GM19099 (cell line): Measurements from ENCODE around the gene RBP2.

Source experiments
- POLR2A ChIP-seq: IDR thresholded peaks from 3 replicates; pipeline ENCODE4 v1.6.1; 2011; ENCODE audit warnings: low read depth; ENCODE audit not compliant: insufficient read length; ENCODE audit errors: extremely low read depth

Gene RBP2

DNA sequence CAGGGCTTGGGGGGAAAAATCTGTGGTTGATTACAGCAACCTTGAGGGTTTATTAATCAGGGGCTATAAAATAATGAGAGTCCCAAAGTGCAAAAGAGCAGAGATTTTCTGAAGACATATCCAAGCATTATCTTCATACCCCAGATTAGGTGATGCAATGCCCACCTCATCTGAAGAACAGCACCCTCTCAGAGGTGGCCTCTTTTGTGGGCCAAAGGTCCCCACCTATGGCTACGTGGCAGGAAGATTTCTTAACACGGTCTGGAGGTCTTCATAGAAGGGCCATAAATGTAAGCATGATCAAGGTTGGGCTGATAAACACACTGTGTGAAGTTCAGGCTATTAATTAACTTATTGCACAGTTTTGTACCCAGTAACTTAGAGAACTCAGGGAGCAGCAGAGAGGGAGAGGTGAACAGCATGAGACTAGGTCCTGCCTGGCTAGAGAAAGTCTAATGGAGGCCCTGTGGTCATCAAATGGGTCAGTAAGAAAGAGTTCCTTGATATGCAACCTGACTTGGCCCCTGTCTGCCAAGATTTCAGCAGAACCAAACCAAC is 29.6 kb upstream of the RBP2 start:
- TF ChIP-seq POLR2A: no peak

DNA sequence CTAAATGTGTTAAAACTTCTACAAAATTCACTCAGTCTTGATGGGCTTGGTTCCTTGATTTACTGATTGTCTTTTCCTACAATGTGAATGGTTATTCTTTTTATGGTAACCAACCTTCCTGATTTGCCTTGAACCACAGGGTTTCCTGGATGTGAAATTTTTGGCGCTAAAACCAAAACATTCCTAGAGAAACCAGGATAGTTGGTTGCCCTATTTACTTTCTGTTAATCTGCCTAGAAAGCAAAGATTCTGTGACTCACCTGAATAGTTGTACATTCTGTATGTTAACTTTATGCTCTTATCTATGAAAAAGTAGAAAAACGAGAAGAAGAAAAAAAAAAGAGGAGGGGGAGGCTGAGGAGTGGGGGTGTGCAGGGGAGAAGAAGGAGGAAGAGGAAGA is 23.2 kb upstream of the RBP2 start:
- TF ChIP-seq POLR2A: no peak

- no peak for TF ChIP-seq POLR2A
These were observed 17.6 kb upstream of the RBP2 start for GRCh38 chr3:139493826-139494385.

GRCh38 chr3:139491966-139492365 is 15.7 kb upstream of the RBP2 start:
- no peak for TF ChIP-seq POLR2A

DNA sequence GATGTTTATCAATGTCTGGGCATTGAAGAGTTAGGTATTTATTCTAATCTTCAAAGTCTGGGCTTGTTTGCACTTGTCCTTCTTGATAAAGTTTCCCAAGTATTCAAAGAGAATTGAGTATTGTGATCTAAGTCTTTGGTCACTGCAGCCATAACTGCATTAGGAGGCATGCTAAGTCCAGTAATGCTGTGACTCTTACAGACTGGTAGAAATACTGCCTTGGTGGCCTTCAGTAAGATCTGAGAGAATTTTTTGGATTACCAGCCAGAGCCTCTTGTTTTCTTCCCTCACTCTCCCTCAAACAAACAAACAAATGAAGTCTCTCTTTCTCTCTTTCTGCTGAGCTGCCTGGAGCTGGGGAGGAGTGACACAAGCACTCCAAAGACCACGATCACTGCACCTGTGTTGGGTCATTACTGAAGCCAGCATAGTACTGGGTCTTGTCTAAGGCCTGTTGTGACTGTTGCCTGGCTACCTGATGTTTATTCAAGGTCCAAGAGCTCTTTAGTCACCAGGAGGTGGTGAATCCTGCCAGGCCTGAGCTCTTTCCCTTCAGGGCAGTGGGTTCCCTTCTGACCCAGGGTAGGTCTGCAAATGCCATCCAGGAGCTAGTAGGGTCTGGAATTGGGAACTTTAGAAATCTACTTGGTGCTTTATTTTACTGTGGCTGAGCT is 14.8 kb upstream of the RBP2 start:
- TF ChIP-seq POLR2A: no peak

GRCh38 chr3:139482206-139482605 is 5.9 kb upstream of the RBP2 start:
- TF ChIP-seq POLR2A: no peak

GRCh38 chr3:139481116-139481515 is 4.8 kb upstream of the RBP2 start:
- TF ChIP-seq POLR2A: no peak

- no peak for TF ChIP-seq POLR2A
These were observed 4.3 kb upstream of the RBP2 start for GRCh38 chr3:139480585-139480984.

DNA sequence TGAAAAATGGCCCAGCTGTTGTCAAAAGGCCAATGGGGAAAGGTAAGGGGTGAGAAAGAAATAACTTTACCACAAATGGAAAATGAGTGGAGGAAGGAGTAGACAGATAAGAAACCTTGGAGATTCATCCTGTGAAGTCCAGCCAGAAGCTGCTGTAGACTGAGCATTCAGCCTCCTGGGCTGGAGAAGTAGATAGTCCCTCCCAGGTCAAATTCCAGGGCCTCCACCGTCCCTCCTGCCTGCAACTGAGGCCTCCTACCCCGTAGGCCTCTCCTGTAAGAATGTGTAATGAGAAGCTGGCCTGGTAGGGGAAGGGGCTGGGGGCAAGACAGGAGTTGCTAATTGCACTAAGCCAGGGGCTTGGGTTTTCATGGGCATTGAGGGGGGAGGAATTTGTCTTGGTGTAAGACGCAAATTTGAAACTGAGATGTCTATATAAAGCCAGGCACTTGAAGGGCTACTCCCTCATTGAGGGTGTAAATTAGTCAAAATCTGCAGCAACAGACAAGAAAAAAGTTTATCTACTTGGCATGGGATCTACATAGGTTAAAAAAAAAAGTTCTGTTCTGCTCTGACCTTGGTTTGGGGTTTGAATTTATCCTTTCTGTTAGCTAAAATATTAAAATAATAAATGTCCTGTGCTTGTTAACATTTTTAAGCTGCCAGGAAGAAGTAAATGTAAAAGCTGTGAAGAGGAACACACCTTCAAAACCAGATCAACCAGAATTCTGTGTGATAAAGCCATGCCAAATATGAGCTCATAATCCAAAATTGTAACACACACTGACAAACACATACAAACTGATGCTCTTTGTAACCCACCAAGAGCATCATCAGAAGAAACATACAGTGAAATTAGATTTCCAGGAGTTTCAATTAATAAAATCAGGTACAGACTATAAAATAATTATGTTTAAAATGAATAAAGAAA is 1.7 kb upstream of the RBP2 start:
- TF ChIP-seq POLR2A: no peak

DNA sequence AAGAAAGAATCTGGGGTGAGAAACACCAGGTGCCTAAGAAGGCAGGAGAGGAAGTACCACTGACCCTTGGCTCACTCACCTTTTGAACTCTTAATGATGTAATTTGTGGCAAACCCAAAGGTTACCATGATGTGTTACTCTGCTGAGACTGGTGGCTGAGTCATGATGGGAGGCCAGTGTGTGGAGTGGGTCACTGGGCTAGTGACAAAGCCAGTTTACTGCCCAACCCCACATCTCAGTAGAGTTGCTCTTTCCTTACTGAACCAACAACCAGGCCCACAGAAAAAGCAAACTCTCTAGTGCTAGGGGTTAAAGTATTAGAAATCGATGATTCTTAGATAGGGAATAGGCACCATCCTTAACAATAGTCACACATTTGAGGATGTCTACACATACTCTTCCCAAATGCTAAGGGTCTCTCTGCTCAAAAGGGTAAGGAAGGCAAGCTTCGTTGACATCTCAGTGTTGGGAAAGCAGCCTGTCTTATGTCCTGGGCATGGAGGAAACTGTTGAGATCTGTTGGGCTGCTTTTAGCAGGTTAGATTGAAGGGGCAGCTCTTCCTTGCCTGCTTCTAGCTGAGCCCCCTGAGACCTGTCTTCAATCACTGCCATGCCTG is 3.1 kb downstream of the RBP2 start:
- TF ChIP-seq POLR2A: no peak

DNA sequence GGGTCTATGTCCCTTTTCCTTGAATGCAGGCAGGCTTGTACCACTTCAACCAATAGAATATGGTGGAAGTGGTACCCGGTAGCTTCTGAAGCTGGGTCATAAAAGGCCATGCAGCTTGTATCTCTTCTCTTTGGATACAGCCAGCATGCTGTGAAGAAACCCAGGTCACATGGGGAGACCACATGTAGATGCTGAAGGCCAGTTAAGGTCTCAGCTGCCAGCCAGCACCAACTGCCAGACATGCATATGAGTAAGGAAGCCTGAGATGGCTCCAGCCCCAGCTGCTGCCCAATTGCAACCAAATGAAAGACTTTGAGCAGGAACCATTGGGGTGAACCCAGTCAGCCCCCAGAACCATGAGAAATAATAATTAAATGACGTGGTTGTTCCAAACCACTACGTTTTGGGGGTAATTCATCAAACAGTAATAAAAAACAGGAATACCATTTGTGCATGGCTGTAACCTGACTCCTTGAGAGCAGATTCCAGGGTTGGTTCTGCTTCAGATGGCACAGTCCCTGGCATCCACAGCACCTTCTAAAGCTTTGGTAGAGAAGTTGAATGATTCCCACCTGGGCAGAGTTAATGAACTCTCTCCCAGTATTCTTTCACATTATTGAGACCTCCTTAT is 3.8 kb downstream of the RBP2 start:
- no peak for TF ChIP-seq POLR2A

- no peak for TF ChIP-seq POLR2A
These were observed 6.1 kb downstream of the RBP2 start for GRCh38 chr3:139470199-139470598.

DNA sequence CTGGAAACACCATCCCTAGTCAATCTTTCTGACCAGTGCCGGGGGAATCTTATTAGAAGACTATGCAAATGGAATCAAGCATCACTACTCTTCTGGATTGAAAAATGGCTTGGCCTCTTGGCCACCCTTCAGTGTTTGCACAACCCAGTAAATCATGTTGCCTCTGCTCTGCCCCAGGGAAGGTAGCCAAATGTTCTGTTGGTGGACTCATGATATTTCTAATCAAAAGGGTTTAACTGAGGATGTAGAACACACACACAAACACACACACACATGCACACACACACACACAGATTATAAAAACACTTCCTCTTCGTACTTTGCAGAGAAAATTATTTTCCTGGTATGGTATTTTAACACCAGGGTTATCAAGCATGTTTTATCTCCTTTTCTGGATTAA is 7.9 kb downstream of the RBP2 start:
- TF ChIP-seq POLR2A: no peak

GRCh38 chr3:139466360-139466759 is 10.0 kb downstream of the RBP2 start:
- TF ChIP-seq POLR2A: no peak

- TF ChIP-seq POLR2A: no peak
These were observed 10.7 kb downstream of the RBP2 start for GRCh38 chr3:139465636-139466035.
